Lower leg skin (tissue), 3 donors: ENCODE data around the gene UTRN.

Source experiments
- CTCF ChIP-seq, 3 donors: fragments of 450-650 bp; IDR thresholded peaks; one replicate each; pipeline ENCODE4 v1.5.1; 2016; ENCODE audit warnings: antibody characterized with exemption in 3 of 3, mild to moderate bottlenecking in 3 of 3, moderate library complexity in 2 of 3
- POLR2A ChIP-seq, 2 donors: fragments of 450-650 bp; IDR thresholded peaks; one replicate each; pipeline ENCODE4 v1.6.1; 2016 to 2017; ENCODE audit warnings: antibody characterized with exemption in 2 of 2, mild to moderate bottlenecking in 1 of 2, moderate library complexity in 1 of 2

GRCh38 chr6:144332177-144332576 lies 47.0 kb downstream of the UTRN start:
- no peak for TF ChIP-seq CTCF (IDR thresholded peaks at IDR 0.05)
- no peak for TF ChIP-seq POLR2A (IDR thresholded peaks at IDR 0.05)
